GM19043 (cell line): Measurements from ENCODE around the gene TATDN2.
A peak's percentile ranks its signal among the peaks of the same experiment; 100 is the strongest.
"Not testable (repeated sequence)": the region's sequence is repeated elsewhere in the genome, so short reads cannot be mapped to it uniquely, and the experiment has no call there.

ENCODE experiments used
- ATAC-seq: cut with Tn5 transposase; IDR thresholded peaks from one replicate; pipeline ENCODE4 v1.9.1; 2021; ENCODE audit warnings: low read depth; ENCODE audit not compliant: unreplicated experiment

TATDN2 gene

DNA sequence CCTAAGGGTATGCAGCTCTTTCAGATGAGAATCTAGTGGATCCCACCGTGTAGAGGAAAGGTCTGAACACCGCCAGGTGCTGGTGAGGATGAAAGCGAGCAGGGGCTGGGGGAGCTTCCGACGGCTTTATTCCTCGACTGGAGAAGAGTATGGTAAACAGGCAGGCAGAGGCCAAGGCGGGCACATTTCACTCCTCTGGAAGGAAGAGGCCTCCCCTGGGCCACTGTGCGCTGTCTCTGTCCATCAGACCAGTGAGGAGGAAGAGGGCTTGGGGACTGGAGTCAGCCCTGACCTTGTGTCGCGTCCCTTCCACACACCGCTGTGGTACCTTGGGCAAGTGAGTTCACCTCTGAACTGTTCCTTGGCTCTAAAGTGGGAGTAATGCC is 40.3 kb downstream of the TATDN2 start:
- no peak for ATAC-seq

DNA sequence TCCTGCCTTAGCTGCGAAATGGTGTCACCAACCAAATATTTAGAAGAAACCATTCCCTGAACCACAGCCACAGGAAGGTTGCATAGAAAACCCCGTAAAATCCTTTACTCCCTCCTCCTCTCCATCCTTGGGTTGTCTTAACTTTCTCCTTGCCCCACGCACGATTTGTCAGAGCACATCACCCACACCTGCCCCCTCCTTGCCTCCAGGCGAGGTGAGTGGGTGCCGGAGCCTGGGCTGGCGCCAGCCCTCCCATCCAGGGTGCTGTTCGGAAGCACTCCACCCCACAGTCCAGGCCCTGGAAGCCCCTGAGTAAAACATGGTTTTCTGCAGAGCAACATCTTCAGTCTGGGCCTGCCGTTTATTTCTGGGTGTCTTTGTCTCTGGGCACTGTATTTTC is 40.8 kb downstream of the TATDN2 start:
- no peak for ATAC-seq

- no peak for ATAC-seq
Observed at GRCh38 chr3:10289787-10290355, 41.6 kb downstream of the TATDN2 start.

DNA sequence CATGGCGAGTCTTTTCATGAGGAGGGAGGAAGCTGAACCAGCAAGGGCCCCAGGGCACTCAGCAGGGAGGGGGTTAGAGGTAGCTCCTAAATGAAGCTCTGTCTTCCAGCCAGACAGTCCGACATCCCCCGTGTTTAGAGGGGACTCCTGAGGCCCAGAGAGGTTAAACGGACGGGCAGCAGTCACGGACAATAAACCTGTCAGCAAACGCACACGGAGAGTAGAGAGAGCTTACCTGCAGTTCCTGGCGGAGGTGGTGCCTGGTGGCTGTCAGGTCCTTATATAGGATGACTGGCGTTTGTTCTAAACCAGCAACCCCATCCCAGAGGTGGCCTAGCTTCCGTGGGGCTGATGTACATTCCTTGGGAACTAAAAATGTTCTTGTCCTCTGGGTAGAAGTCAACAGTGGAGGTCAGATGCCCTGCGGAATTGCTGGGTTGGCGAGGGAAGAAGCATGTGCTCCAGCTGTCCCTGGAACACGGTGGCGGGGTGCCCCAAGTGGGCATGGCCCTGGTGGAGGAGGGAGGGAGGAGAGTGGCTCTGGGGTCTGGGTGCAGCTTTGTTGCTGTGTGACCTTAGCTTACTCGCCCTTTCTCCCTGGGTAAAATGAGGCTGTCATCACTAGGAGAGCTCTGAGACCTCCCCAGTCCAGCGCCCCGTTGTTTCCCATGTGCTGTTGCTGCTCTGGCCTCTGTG is 42.4 kb downstream of the TATDN2 start:
- ATAC-seq: no peak

- no peak for ATAC-seq
Observed at GRCh38 chr3:10291641-10292040, 43.4 kb downstream of the TATDN2 start.

GRCh38 chr3:10292505-10293419 is 44.5 kb downstream of the TATDN2 start, which contains the start of gene GHRL:
GHRL (minus strand) TSS chr3:10292947; CDS start chr3:10290180, 2,767 bp downstream.
- peak; percentile 83 for ATAC-seq

DNA sequence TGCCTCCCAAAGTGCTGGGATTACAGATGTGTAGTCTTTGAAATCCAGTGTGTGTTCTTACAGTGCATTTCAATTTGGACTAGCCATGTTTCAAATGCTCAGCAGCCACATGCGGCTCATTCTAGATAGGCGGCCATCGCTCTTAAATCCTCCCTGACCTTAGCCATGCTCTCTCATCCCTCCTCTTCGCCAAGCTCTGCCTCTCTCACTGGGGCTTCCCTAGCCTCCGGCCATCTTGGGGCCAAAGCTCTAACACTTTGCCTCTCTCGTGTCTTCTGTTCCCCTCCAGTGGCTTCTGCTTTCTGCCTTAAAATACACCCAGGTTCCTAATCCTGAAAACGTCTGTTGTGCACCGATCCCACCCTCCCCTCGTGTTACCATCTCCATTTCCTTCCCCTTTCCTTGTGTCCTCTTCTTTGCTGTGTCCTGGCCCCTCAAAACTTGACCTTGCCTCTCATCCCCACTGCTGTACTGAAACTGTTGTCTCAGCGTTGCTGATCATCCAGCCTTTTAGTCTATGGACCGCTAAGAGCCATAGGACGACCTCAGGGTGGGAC is 45.8 kb downstream of the TATDN2 start:
- no peak for ATAC-seq

DNA sequence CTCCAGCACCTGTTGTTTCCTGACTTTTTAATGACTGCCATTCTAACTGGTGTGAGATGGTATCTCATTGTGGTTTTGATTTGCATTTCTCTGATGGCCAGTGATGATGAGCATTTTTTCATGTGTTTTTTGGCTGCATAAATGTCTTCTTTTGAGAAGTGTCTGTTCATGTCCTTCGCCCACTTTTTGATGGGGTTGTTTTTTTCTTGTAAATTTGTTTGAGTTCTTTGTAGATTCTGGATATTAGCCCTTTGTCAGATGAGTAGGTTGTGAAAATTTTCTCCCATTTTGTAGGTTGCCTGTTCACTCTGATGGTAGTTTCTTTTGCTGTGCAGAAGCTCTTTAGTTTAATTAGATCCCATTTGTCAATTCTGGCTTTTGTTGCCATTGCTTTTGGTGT is 49.8 kb downstream of the TATDN2 start:
- ATAC-seq: not testable (repeated sequence)

DNA sequence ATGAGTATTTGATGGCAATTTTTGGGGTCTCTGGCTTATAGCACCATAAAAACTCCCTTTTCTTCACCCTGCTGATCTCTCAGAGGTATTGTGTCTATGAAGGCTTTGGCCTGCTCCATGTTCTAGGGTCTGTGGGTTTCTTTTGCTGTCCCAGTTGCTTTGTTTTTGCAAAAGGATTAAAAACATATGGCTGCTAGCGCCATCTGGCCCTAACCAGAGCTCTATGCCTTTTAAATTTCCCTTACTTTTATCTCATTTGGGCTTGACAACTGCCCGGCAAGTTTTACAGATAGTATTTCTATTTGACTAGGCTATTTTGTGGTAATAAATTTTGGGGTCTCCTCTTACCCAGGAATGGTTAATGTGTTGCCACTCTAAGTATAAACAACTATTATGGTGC is 50.9 kb downstream of the TATDN2 start:
- no peak for ATAC-seq

GRCh38 chr3:10299679-10300078 is 51.4 kb downstream of the TATDN2 start:
- no peak for ATAC-seq

DNA sequence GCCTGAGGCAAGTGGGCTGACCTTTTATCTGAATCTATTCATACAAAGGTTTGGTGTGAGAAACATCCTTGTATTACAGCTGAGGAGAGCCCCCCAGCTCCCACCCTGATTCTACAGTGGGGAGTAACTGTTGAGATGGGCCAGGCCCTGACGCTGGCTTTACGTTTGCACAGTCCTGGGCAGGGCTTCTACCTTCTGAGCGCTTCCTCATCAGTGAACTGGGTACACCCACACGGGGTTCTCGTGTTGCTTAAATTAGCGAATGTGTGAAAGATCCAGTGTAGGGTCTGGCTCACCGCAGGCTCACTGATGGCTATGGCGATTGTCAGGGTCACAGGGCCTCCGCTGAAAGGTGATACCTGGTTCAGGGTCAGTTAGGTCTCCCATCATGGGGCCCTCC is 51.8 kb downstream of the TATDN2 start:
- ATAC-seq: no peak

DNA sequence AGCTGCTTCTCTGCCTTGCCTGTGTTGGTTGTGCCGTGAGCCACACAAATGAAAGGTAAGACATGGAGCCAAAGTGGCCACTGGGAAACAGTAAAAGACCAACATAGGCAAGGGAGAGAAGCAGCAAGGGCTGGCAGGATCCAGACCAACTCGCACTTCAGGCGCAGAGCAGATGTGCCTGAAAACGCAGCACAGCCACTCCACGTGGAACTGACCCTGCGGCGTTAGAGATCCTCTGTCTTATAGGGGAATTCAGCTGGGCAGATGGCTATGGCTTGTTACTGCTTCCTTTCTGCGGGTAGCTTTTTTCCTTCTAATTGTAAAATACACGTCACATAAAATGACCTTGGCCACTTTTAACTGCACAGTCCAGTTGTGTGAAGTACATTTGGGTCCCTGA is 54.8 kb downstream of the TATDN2 start:
- no peak for ATAC-seq

GRCh38 chr3:10303785-10304184 is 55.5 kb downstream of the TATDN2 start:
- ATAC-seq: no peak

DNA sequence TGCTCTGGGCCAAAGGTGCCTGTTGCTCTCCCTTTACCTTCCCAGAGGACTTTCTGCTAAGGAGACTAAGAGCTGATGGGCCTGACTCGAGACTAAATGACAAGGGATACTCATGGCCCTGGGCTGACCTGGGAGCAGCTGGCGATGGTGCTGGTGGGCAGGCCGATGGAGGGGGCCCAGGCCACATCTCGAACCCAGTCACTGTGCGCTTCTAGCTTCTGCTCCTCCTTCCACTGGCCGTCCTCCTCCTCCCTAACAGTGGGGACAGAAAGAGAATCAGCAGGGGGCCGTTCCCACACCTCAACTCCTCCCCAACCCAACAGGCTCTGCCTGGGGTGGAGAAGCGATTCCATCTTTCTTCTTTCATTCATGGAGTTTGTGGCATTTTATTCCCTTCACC is 56.6 kb downstream of the TATDN2 start:
- ATAC-seq: no peak

DNA sequence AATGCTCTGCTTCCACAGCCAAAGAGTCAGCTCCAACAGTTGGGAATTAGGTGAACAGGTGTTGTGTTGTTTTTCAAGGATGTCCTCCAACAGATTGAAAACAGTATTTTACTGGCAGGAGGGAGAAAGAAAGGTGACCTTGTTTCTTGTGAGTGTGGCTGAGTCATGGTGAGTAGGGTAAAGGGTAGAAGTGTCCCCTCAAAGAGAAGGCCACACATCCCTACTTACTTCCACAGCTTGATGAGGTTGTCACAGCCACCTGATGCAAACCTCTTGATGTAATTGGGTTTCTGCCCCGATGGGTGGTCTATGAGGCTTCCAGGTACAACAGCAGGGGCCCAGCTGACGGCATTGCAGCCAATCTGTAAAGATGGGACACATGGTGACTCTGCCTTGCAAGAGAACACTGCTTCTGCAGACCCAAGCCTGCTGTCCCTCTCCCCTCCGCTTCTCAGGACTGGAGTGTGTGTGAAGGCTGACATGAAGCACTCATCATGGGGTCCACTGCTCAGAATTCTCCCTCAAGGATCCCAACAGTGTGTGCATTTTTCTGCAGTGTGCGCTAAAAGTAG is 57.2 kb downstream of the TATDN2 start:
- ATAC-seq: no peak

- ATAC-seq: no peak
Observed at GRCh38 chr3:10306156-10306555, 57.9 kb downstream of the TATDN2 start.

DNA sequence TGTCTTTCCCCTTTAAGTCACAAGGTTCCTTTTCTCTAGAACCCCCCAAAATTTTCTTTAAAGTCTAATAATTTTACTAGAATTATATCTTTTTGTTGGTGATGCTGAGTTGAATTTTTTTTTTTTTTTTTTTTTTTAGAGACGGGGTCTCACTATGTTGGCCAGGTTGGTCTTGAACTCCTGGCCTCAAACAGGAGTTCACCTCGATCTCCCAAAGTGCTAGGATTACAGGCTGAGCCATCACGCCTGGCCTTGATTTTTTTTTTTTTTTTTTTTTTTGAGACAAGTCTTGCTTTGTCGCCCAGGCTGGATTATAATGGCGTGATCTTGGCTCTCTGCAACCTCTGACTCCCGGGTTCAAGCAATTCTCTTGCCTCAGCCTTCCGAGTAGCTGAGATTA is 60.4 kb downstream of the TATDN2 start:
- ATAC-seq: no peak

DNA sequence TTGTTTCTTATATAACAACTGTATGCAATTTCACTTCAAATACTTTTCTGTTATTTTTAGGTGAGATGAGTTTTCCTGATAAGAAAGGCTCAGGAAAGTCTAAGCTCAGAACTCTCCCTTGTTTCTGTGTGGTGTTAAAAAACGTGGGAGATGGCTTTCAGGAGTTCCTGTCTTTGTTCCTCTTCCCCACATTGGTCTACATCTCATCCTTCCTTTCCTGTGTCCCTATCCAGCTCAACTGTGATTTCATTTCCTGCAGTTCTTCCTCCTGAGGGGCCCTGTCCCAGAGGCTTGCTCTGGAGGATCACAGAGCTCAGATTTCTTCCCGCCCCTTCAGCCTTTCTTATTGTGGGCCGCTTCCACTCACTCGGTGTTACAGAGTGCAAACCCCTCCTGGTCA is 61.5 kb downstream of the TATDN2 start:
- no peak for ATAC-seq

DNA sequence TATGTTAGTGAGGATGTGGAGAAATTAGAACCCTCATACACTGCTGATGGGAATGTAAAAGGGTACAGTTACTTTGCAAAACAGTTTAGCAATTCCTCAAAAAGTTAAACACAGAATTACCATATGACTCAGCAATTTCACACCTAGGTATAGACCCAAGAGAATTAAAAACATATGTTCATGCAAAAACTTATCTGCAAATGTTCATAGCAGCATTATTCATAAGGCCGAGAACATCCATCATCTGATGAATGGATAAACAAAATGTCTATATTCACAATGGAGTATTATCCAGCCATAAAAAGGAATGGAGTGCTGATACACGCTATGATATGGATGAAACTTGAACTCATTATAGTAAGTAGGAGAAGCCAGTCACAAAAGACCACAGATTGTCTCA is 62.3 kb downstream of the TATDN2 start:
- ATAC-seq: no peak

- ATAC-seq: no peak
Observed at GRCh38 chr3:10311710-10312109, 63.5 kb downstream of the TATDN2 start.

GRCh38 chr3:10312391-10312790 is 64.1 kb downstream of the TATDN2 start:
- no peak for ATAC-seq
